ENCODE data around the gene SIRT6.
A peak's percentile ranks its signal among the peaks of the same experiment; 100 is the strongest.
"Not testable (repeated sequence)": the region's sequence is repeated elsewhere in the genome, so short reads cannot be mapped to it uniquely, and the experiment has no call there.

SIRT6 gene

GRCh38 chr19:4149518-4150288 is 32.7 kb downstream of the SIRT6 start:
- H3K9me3 Mint-ChIP-seq = no peaks in the 10 kb centered on the region
- no peaks in the 10 kb centered on the region for H3K36me3 Mint-ChIP-seq (ENCODE audit: low read depth)
- H3K4me3 Mint-ChIP-seq = no peak overlapping the region
- H3K4me1 Mint-ChIP-seq (ENCODE audit: low read depth) = peaks cover 8% of the 10 kb centered on the region
- peaks cover 37% of the 10 kb centered on the region for H3K27me3 Mint-ChIP-seq
- no peak overlapping the region for H3K27ac Mint-ChIP-seq
- intact Hi-C loops (cut with micrococcal nuclease) = no loop called here

DNA sequence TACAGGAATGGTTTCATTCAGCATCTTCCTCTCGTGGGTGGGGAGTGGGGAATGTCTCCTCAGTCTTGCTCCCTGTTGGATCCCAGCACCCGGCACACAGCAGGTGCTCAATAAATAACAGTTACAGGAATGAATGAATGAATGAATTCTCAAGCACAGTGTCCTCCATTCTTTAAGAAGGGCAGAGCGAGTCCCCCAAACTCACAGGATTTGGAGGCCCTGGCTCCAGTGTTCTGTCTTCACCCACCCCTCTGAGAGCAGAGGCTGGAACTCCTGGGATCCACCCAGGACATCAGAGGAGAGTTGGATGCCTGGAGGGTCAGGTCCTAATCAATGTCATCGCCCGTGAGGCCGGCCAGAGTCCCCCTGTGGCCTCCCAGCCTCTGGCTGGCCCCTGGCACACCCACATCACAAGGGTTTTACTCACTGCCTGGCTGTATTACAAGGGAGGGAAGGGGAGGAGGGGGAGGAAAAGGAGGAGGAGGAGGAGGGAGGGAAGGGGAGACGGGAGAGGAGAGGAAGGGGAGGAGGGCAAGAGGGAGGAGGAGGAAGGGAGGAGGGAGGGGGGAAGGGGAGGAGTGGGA is 37.6 kb downstream of the SIRT6 start:
- H3K4me3 Mint-ChIP-seq = no peak overlapping the region
- H3K9me3 Mint-ChIP-seq = no peaks in the 10 kb centered on the region
- intact Hi-C loops (cut with micrococcal nuclease) = no loop called here
- H3K4me1 Mint-ChIP-seq (ENCODE audit: low read depth) = peaks cover 15% of the 10 kb centered on the region
- H3K36me3 Mint-ChIP-seq (ENCODE audit: low read depth) = no peaks in the 10 kb centered on the region
- peaks cover 29% of the 10 kb centered on the region for H3K27me3 Mint-ChIP-seq
- no peak overlapping the region for H3K27ac Mint-ChIP-seq

- Mint-ChIP-seq H3K4me1 (ENCODE audit: low read depth) (peaks cover 22% of the 10 kb centered on the region), H3K27me3 (peaks cover 20% of the 10 kb centered on the region)
- intact Hi-C loops (cut with micrococcal nuclease); H3K9me3 Mint-ChIP-seq; H3K36me3 Mint-ChIP-seq (ENCODE audit: low read depth); H3K27ac Mint-ChIP-seq; H3K4me3 Mint-ChIP-seq: not testable (repeated sequence)
These were observed 39.4 kb downstream of the SIRT6 start for GRCh38 chr19:4142916-4143315.

- Mint-ChIP-seq H3K27ac (no peak overlapping the region), H3K4me3 (no peak overlapping the region), H3K4me1 (ENCODE audit: low read depth) (peaks cover 24% of the 10 kb centered on the region), H3K36me3 (ENCODE audit: low read depth) (no peaks in the 10 kb centered on the region), H3K9me3 (no peaks in the 10 kb centered on the region), H3K27me3 (peaks cover 12% of the 10 kb centered on the region)
- intact Hi-C loops (cut with micrococcal nuclease) = no loop called here
These were observed 42.1 kb downstream of the SIRT6 start for GRCh38 chr19:4140237-4140711.

GRCh38 chr19:4139614-4140236 is 42.6 kb downstream of the SIRT6 start:
- Mint-ChIP-seq H3K27me3 (peaks cover 15% of the 10 kb centered on the region), H3K4me1 (ENCODE audit: low read depth) (peaks cover 22% of the 10 kb centered on the region), H3K36me3 (ENCODE audit: low read depth) (no peaks in the 10 kb centered on the region), H3K27ac (no peak overlapping the region), H3K9me3 (no peaks in the 10 kb centered on the region), H3K4me3 (no peak overlapping the region)
- intact Hi-C loops (cut with micrococcal nuclease) = loop anchor here (10.0 kb wide), 1 partner anchor 45 kb away; the partner anchor contains the start of genes ANKRD24 and SIRT6

GRCh38 chr19:4138445-4138844 is 43.9 kb downstream of the SIRT6 start:
- Mint-ChIP-seq H3K9me3 (no peaks in the 10 kb centered on the region), H3K27ac (no peak overlapping the region), H3K27me3 (peaks cover 14% of the 10 kb centered on the region), H3K4me1 (ENCODE audit: low read depth) (peaks cover 19% of the 10 kb centered on the region), H3K36me3 (ENCODE audit: low read depth) (no peaks in the 10 kb centered on the region), H3K4me3 (no peak overlapping the region)
- intact Hi-C loops (cut with micrococcal nuclease) = loop anchor here (10.0 kb wide), 1 partner anchor 46 kb away; the partner anchor contains the start of genes ANKRD24 and SIRT6

- intact Hi-C loops (cut with micrococcal nuclease) = loop anchor here (10.0 kb wide), 1 partner anchor 48 kb away; the partner anchor contains the start of genes ANKRD24 and SIRT6
- H3K9me3 Mint-ChIP-seq = no peaks in the 10 kb centered on the region
- peaks cover 14% of the 10 kb centered on the region for H3K27me3 Mint-ChIP-seq
- H3K4me3 Mint-ChIP-seq = no peak overlapping the region
- H3K36me3 Mint-ChIP-seq (ENCODE audit: low read depth) = no peaks in the 10 kb centered on the region
- H3K4me1 Mint-ChIP-seq (ENCODE audit: low read depth) = peaks cover 19% of the 10 kb centered on the region
- no peak overlapping the region for H3K27ac Mint-ChIP-seq
These were observed 45.7 kb downstream of the SIRT6 start for GRCh38 chr19:4136680-4137088.

- H3K9me3 Mint-ChIP-seq; H3K36me3 Mint-ChIP-seq (ENCODE audit: low read depth); H3K4me3 Mint-ChIP-seq; H3K27ac Mint-ChIP-seq: not testable (repeated sequence)
- intact Hi-C loops (cut with micrococcal nuclease) = loop anchor here (10.0 kb wide), 1 partner anchor 49 kb away; the partner anchor contains the start of genes ANKRD24 and SIRT6
- peaks cover 24% of the 10 kb centered on the region for H3K4me1 Mint-ChIP-seq (ENCODE audit: low read depth)
- H3K27me3 Mint-ChIP-seq = peaks cover 18% of the 10 kb centered on the region
These were observed 47.0 kb downstream of the SIRT6 start for GRCh38 chr19:4135386-4135785.

- Mint-ChIP-seq H3K27ac (peak overlapping the region; percentile 50), H3K9me3 (no peaks in the 10 kb centered on the region), H3K4me1 (ENCODE audit: low read depth) (peaks cover 17% of the 10 kb centered on the region), H3K4me3 (no peak overlapping the region), H3K27me3 (peaks cover 20% of the 10 kb centered on the region), H3K36me3 (ENCODE audit: low read depth) (no peaks in the 10 kb centered on the region)
- intact Hi-C loops (cut with micrococcal nuclease) = loop anchor here (10.0 kb wide), 1 partner anchor 50 kb away; the partner anchor contains the start of genes ANKRD24 and SIRT6
These were observed 48.0 kb downstream of the SIRT6 start for GRCh38 chr19:4134351-4134750.

DNA sequence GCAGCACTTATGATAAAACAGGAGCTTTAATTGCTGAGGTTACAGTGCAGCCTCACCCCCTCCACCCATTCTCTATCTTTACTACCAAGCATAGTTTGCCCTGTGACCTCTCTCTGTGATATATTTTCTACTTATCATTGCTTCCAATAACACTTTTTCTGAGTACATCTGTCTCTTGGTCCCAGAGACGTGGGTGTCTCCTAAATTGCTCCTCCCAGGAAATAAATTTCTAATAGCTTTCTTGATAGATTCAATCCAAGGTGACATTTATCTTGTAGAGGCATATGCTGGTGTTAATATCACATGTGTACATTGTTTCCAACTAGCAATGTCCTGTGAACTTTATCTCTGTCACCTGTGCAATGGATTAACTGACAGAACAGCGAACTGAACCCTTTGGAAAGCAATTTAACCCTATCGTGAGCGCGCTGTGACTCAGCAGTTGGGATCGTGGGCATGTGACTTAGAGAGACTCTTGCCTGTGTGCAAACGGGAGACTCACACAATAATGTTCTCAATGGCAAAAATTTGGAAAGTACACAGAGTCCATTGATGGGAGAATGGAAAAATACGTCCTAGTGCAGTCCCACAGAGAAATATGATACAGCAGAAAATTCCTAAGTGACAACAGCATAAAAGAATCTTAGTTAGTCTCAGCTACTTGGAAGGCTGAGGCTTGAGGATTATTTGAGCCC is 51.5 kb downstream of the SIRT6 start:
- Mint-ChIP-seq H3K9me3 (no peaks in the 10 kb centered on the region), H3K4me3 (no peak overlapping the region), H3K27me3 (peaks cover 18% of the 10 kb centered on the region), H3K36me3 (ENCODE audit: low read depth) (no peaks in the 10 kb centered on the region), H3K4me1 (ENCODE audit: low read depth) (peaks cover 10% of the 10 kb centered on the region), H3K27ac (no peak overlapping the region)
- intact Hi-C loops (cut with micrococcal nuclease) = loop anchor here (10.0 kb wide), 1 partner anchor 54 kb away; the partner anchor contains the start of genes ANKRD24 and SIRT6

- intact Hi-C loops (cut with micrococcal nuclease) = loop anchor here (10.0 kb wide), 1 partner anchor 64 kb away; the partner anchor contains the start of gene ZBTB7A
These were observed 53.3 kb downstream of the SIRT6 start for GRCh38 chr19:4129050-4129449.

DNA sequence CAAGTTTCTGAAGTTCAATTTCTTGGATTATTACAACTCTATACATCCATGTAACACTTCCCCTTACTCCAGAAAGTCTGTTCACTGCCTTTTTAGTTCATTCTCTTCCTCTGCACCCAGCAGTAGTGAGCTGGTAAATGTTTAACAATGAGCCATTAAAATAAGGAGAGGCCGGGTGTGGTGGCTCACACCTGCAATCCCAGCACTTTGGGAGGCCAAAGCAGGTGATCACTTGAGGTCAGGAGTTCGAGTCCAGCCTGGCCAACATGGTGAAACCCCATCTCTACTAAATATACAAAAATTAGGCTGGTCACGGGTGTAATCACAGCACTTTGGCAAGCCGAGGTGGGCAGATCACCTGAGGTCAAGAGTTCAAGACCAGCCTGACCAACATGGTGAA is 55.0 kb downstream of the SIRT6 start:
- H3K9me3 Mint-ChIP-seq; H3K36me3 Mint-ChIP-seq (ENCODE audit: low read depth); H3K4me3 Mint-ChIP-seq; H3K27me3 Mint-ChIP-seq; H3K27ac Mint-ChIP-seq: not testable (repeated sequence)
- intact Hi-C loops (cut with micrococcal nuclease) = loop anchor here (10.0 kb wide), 1 partner anchor 63 kb away; the partner anchor contains the start of gene ZBTB7A
- H3K4me1 Mint-ChIP-seq (ENCODE audit: low read depth) = peaks cover 26% of the 10 kb centered on the region

More at GRCh38 chr19:4129050-4129449, 53.3 kb downstream of the SIRT6 start:
- H3K27ac Mint-ChIP-seq; H3K4me3 Mint-ChIP-seq; H3K36me3 Mint-ChIP-seq (ENCODE audit: low read depth); H3K9me3 Mint-ChIP-seq: not testable (repeated sequence)
- peaks cover 14% of the 10 kb centered on the region for H3K4me1 Mint-ChIP-seq (ENCODE audit: low read depth)
- H3K27me3 Mint-ChIP-seq = peaks cover 13% of the 10 kb centered on the region

- intact Hi-C loops (cut with micrococcal nuclease) = loop anchor here (10.0 kb wide), 1 partner anchor 60 kb away; the partner anchor contains the start of gene ZBTB7A
- no peaks in the 10 kb centered on the region for H3K27me3 Mint-ChIP-seq
- no peaks in the 10 kb centered on the region for H3K9me3 Mint-ChIP-seq
- peaks cover 28% of the 10 kb centered on the region for H3K36me3 Mint-ChIP-seq (ENCODE audit: low read depth)
- peaks cover 33% of the 10 kb centered on the region for H3K4me1 Mint-ChIP-seq (ENCODE audit: low read depth)
- H3K4me3 Mint-ChIP-seq = peak overlapping the region; percentile 55
- H3K27ac Mint-ChIP-seq = peak overlapping the region; percentile 79
These were observed 57.7 kb downstream of the SIRT6 start for GRCh38 chr19:4124638-4125037.
